Measurements from ENCODE around the gene CTBP1.

Gene CTBP1

GRCh38 chr4:1264942-1265341 is 16.0 kb upstream of the CTBP1 start:
- no peak overlapping the region for H2AFZ ChIP-seq (ENCODE audit: low read depth, low read length)

DNA sequence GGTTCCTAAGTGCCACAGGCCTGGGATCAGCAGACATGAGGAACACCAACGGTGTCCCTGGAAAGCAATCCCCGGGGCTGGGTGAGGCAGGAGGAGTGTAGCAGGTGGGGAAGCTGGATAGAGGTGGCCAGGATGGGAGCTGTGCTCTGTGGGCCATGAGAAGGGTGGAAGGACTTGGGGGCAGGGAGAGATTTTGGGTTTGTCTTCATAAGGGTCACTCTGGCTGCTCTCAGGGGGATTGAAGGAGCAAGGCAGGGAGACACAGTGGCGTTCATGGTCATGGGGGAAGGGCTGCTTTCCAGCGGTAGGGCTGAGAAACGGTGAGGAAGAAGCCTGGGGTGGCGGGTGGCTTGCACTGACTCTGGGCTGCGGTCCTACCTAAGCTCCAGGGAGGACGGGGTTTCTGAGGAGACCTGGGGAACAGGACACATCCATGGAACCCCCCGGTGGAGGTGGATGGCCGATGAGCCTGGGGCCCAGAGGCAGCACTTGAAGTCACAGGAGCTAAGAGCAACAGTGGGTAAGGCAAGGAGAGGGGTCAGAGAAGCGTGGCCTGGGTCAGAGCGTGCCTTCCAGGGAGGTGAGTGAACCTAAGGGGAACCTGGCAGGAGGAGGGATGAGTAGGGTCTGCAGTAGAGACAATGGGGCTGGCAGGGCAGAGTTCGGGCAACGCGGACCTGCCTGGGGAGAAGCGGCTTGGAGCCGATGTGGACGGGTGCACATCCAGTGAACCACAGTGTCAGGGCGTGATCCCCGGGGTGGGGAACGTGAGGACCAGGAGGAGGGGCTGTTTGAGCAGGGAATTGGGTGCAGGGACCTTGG is 12.4 kb upstream of the CTBP1 start:
- Histone ChIP-seq H3K4me1 (ENCODE audit: low read length) (no peaks in the 10 kb centered on the region), H3K4me3 (ENCODE audit: low read length) (no peak overlapping the region), H3K9ac (ENCODE audit: low read length) (no peak overlapping the region), H3K4me2 (ENCODE audit: low read length) (no peak overlapping the region), H3K27ac (ENCODE audit: low read length) (no peak overlapping the region), H3K9me3 (ENCODE audit: insufficient read depth, low read length) (peaks cover 7% of the 10 kb centered on the region; the same call in 1 of the 2 replicates), H3K27me3 (ENCODE audit: low read depth, low read length) (no peaks in the 10 kb centered on the region), H2AFZ (ENCODE audit: low read depth, low read length) (no peak overlapping the region), H4K20me1 (ENCODE audit: insufficient read depth, low read length) (no peaks in the 10 kb centered on the region), H3K79me2 (ENCODE audit: low read length) (no peaks in the 10 kb centered on the region), H3K36me3 (replicated peaks; ENCODE audit: low read depth, low read length) (no peaks in the 10 kb centered on the region)
- TF ChIP-seq EZH2phosphoT487 (IDR thresholded peaks at IDR 0.05; ENCODE audit: low read depth) (no peak), CTCF (IDR thresholded peaks at IDR 0.05; ENCODE audit: low read depth, low read length) (no peak)

More at GRCh38 chr4:1264942-1265341, 16.0 kb upstream of the CTBP1 start:
- Histone ChIP-seq H3K27ac (ENCODE audit: low read length) (no peak overlapping the region), H3K4me2 (ENCODE audit: low read length) (no peak overlapping the region), H3K4me3 (ENCODE audit: low read length) (no peak overlapping the region), H3K36me3 (replicated peaks; ENCODE audit: low read depth, low read length) (no peaks in the 10 kb centered on the region), H3K79me2 (ENCODE audit: low read length) (no peaks in the 10 kb centered on the region), H3K9ac (ENCODE audit: low read length) (no peak overlapping the region), H3K27me3 (ENCODE audit: low read depth, low read length) (peaks cover 4% of the 10 kb centered on the region), H4K20me1 (ENCODE audit: insufficient read depth, low read length) (no peaks in the 10 kb centered on the region), H3K4me1 (ENCODE audit: low read length) (peaks cover 7% of the 10 kb centered on the region), H3K9me3 (ENCODE audit: insufficient read depth, low read length) (peaks cover 4% of the 10 kb centered on the region; the same call in 1 of the 2 replicates)
- TF ChIP-seq CTCF (IDR thresholded peaks at IDR 0.05; ENCODE audit: low read depth, low read length) = no peak
- TF ChIP-seq EZH2phosphoT487 (IDR thresholded peaks at IDR 0.05; ENCODE audit: low read depth) = no peak

DNA sequence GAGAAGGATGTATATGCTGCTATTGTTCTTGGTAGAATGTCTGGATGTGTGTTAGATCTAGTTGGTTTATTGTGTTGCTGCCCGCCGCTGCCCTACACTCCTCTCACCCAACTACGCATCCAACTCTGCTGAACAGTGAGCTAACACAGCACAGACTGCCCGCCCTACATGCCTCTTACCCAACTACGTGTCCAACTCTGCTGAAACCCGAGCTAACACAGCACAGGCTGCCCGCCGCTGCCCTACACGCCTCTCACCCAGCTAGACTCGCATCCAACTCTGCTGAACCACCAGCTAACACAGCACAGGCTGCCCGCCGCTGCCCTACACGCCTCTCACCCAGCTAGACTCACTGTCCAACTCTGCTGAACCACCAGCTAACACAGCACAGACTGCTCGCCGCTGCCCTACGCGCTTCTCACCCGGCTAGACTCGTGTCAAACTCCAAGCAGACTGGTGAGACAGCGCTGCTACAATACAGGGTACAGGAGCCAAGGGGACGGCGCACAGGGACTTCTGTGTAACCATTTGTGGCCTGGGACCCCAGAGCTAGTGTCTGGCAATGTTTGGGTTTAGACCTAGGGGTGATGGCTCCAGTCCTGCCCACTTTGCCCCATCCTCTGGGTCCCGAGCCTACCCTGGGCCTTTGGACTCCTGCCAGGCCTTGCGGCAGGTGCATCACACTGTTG is 11.6 kb upstream of the CTBP1 start:
- no peaks in the 10 kb centered on the region for H3K36me3 ChIP-seq (replicated peaks; ENCODE audit: low read depth, low read length)
- no peak overlapping the region for H3K9ac ChIP-seq (ENCODE audit: low read length)
- H4K20me1 ChIP-seq (ENCODE audit: insufficient read depth, low read length) = no peaks in the 10 kb centered on the region
- H3K9me3 ChIP-seq (ENCODE audit: insufficient read depth, low read length) = peaks cover 7% of the 10 kb centered on the region; the same call in 1 of the 2 replicates
- no peak overlapping the region for H3K4me2 ChIP-seq (ENCODE audit: low read length)
- no peak for TF ChIP-seq CTCF (IDR thresholded peaks at IDR 0.05; ENCODE audit: low read depth, low read length)
- no peak for TF ChIP-seq EZH2phosphoT487 (IDR thresholded peaks at IDR 0.05; ENCODE audit: low read depth)
- no peak overlapping the region for H3K4me3 ChIP-seq (ENCODE audit: low read length)
- H3K27me3 ChIP-seq (ENCODE audit: low read depth, low read length) = no peaks in the 10 kb centered on the region
- H3K4me1 ChIP-seq (ENCODE audit: low read length) = no peaks in the 10 kb centered on the region
- no peaks in the 10 kb centered on the region for H3K79me2 ChIP-seq (ENCODE audit: low read length)
- H3K27ac ChIP-seq (ENCODE audit: low read length) = no peak overlapping the region
- no peak overlapping the region for H2AFZ ChIP-seq (ENCODE audit: low read depth, low read length)

GRCh38 chr4:1259966-1260365 is 11.0 kb upstream of the CTBP1 start:
- no peak overlapping the region for H3K27ac ChIP-seq (ENCODE audit: low read length)
- peaks cover 11% of the 10 kb centered on the region; the same call in 1 of the 2 replicates for H3K9me3 ChIP-seq (ENCODE audit: insufficient read depth, low read length)
- H3K79me2 ChIP-seq (ENCODE audit: low read length) = no peaks in the 10 kb centered on the region
- no peaks in the 10 kb centered on the region for H3K27me3 ChIP-seq (ENCODE audit: low read depth, low read length)
- H3K36me3 ChIP-seq (replicated peaks; ENCODE audit: low read depth, low read length) = no peaks in the 10 kb centered on the region
- no peaks in the 10 kb centered on the region for H4K20me1 ChIP-seq (ENCODE audit: insufficient read depth, low read length)
- H2AFZ ChIP-seq (ENCODE audit: low read depth, low read length) = no peak overlapping the region
- no peak for TF ChIP-seq CTCF (IDR thresholded peaks at IDR 0.05; ENCODE audit: low read depth, low read length)
- no peak for TF ChIP-seq EZH2phosphoT487 (IDR thresholded peaks at IDR 0.05; ENCODE audit: low read depth)
- no peak overlapping the region for H3K9ac ChIP-seq (ENCODE audit: low read length)
- no peak overlapping the region for H3K4me2 ChIP-seq (ENCODE audit: low read length)
- no peak overlapping the region for H3K4me3 ChIP-seq (ENCODE audit: low read length)
- no peaks in the 10 kb centered on the region for H3K4me1 ChIP-seq (ENCODE audit: low read length)
